ENCODE results near the gene EFNA4. TPM values are rescaled to one million over a fixed set of nuclear protein-coding genes. Genes with fewer than 3 reads are reported as not detected.

EFNA4 gene
- total RNA-seq, 1 experiment from 2014 or later: 7.4 TPM

GRCh38 chr1:155037043-155037442 is 26.5 kb upstream of the EFNA4 start:
- no peak for DNase-seq (ENCODE audit: unreplicated experiment)
- ChIA-PET POLR2A (interaction anchor here (0.6 to 9.7 kb wide), 16 partner anchors 10 to 1341 kb away, joined by 3 to 275 read pairs (median 13); partner anchors contain the start of genes CKS1B, FLAD1, LENEP and PBXIP1), CTCF (interaction anchor here (0.5 to 23.3 kb wide), 7 partner anchors 9 to 54 kb away, joined by 3 to 390 read pairs (median 4); partner anchors contain the start of genes ADAM15 and EFNA4)
- intact Hi-C loops (cut with micrococcal nuclease): no loop called here
- H3K27me3 Mint-ChIP-seq (ENCODE audit: insufficient read depth, unreplicated experiment): no peaks in the 10 kb centered on the region
- no TSS peak for BruUV-seq (replicated peaks)
- H3K36me3 Mint-ChIP-seq (ENCODE audit: insufficient read depth, unreplicated experiment): no peaks in the 10 kb centered on the region
- TF ChIP-seq CTCF (IDR thresholded peaks at IDR 0.05; ENCODE audit: unreplicated experiment): no peak
- H3K4me1 Mint-ChIP-seq (ENCODE audit: insufficient read depth, unreplicated experiment): peaks cover 33% of the 10 kb centered on the region
- H3K27ac Mint-ChIP-seq (ENCODE audit: low read depth, unreplicated experiment): peak overlapping the region; percentile 79
- no peak overlapping the region for H3K4me3 Mint-ChIP-seq (ENCODE audit: unreplicated experiment)
- H3K9me3 Mint-ChIP-seq (ENCODE audit: unreplicated experiment): no peaks in the 10 kb centered on the region

- intact Hi-C loops (cut with micrococcal nuclease): loop anchor here (2.0 kb wide), 1 partner anchor 21 kb away; no protein-coding TSS in a partner anchor
- POLR2A ChIA-PET: interaction anchor here (0.6 to 9.7 kb wide), 30 partner anchors 9 to 818 kb away, joined by 3 to 275 read pairs (median 8); partner anchors contain the start of genes ADAM15, CKS1B, EFNA3 and EFNA4
These were observed 25.6 kb upstream of the EFNA4 start for GRCh38 chr1:155037851-155038441.

GRCh38 chr1:155038602-155039307 is 24.8 kb upstream of the EFNA4 start:
- Mint-ChIP-seq H3K27me3 (ENCODE audit: insufficient read depth, unreplicated experiment) (no peaks in the 10 kb centered on the region), H3K27ac (ENCODE audit: low read depth, unreplicated experiment) (peak overlapping the region; percentile 79), H3K9me3 (ENCODE audit: unreplicated experiment) (no peaks in the 10 kb centered on the region), H3K4me3 (ENCODE audit: unreplicated experiment) (peak overlapping the region; percentile 15), H3K36me3 (ENCODE audit: insufficient read depth, unreplicated experiment) (no peaks in the 10 kb centered on the region), H3K4me1 (ENCODE audit: insufficient read depth, unreplicated experiment) (peaks cover 37% of the 10 kb centered on the region)
- CTCF ChIA-PET: interaction anchor here (0.6 to 23.3 kb wide), 27 partner anchors 8 to 1521 kb away, joined by 3 to 390 read pairs (median 4); partner anchors contain the start of genes ADAM15, EFNA4, FLAD1 and SHC1
- BruUV-seq (replicated peaks): no TSS peak
- POLR2A ChIA-PET: interaction anchor here (0.6 to 9.7 kb wide), 39 partner anchors 8 to 818 kb away, joined by 3 to 275 read pairs (median 7); partner anchors contain the start of genes ADAM15, CKS1B, EFNA3 and EFNA4
- peak; percentile 97 for DNase-seq (ENCODE audit: unreplicated experiment)
- intact Hi-C loops (cut with micrococcal nuclease): loop anchor here (2.0 kb wide), 1 partner anchor 22 kb away; no protein-coding TSS in a partner anchor
- no peak for TF ChIP-seq CTCF (IDR thresholded peaks at IDR 0.05; ENCODE audit: unreplicated experiment)

More at GRCh38 chr1:155037851-155038441, 25.6 kb upstream of the EFNA4 start:
- H3K4me1 Mint-ChIP-seq (ENCODE audit: insufficient read depth, unreplicated experiment): peaks cover 33% of the 10 kb centered on the region
- no peak for TF ChIP-seq CTCF (IDR thresholded peaks at IDR 0.05; ENCODE audit: unreplicated experiment)
- no TSS peak for BruUV-seq (replicated peaks)
- H3K27ac Mint-ChIP-seq (ENCODE audit: low read depth, unreplicated experiment): peak overlapping the region; percentile 79
- CTCF ChIA-PET: interaction anchor here (0.6 to 23.3 kb wide), 18 partner anchors 8 to 1520 kb away, joined by 3 to 390 read pairs (median 6); partner anchors contain the start of genes ADAM15, EFNA4 and FLAD1
- H3K4me3 Mint-ChIP-seq (ENCODE audit: unreplicated experiment): peak overlapping the region; percentile 15
- no peaks in the 10 kb centered on the region for H3K36me3 Mint-ChIP-seq (ENCODE audit: insufficient read depth, unreplicated experiment)
- H3K27me3 Mint-ChIP-seq (ENCODE audit: insufficient read depth, unreplicated experiment): no peaks in the 10 kb centered on the region
- no peaks in the 10 kb centered on the region for H3K9me3 Mint-ChIP-seq (ENCODE audit: unreplicated experiment)
- no peak for DNase-seq (ENCODE audit: unreplicated experiment)

GRCh38 chr1:155039308-155039669 is 24.3 kb upstream of the EFNA4 start:
- intact Hi-C loops (cut with micrococcal nuclease): loop anchor here (2.0 kb wide), 1 partner anchor 22 kb away; no protein-coding TSS in a partner anchor
- POLR2A ChIA-PET: interaction anchor here (0.7 to 9.7 kb wide), 34 partner anchors 8 to 154 kb away, joined by 3 to 275 read pairs (median 8); partner anchors contain the start of genes ADAM15, CKS1B, EFNA3 and EFNA4
- H3K4me3 Mint-ChIP-seq (ENCODE audit: unreplicated experiment): peak overlapping the region; percentile 15

More at GRCh38 chr1:155039308-155039669, 24.3 kb upstream of the EFNA4 start:
- peak overlapping the region; percentile 79 for H3K27ac Mint-ChIP-seq (ENCODE audit: low read depth, unreplicated experiment)
- no peaks in the 10 kb centered on the region for H3K27me3 Mint-ChIP-seq (ENCODE audit: insufficient read depth, unreplicated experiment)
- H3K4me1 Mint-ChIP-seq (ENCODE audit: insufficient read depth, unreplicated experiment): peaks cover 42% of the 10 kb centered on the region
- H3K36me3 Mint-ChIP-seq (ENCODE audit: insufficient read depth, unreplicated experiment): no peaks in the 10 kb centered on the region
- BruUV-seq (replicated peaks): no TSS peak
- CTCF ChIA-PET: interaction anchor here (0.6 to 23.3 kb wide), 18 partner anchors 8 to 716 kb away, joined by 3 to 390 read pairs (median 5); partner anchors contain the start of genes ADAM15, EFNA4, FLAD1 and SHC1
- H3K9me3 Mint-ChIP-seq (ENCODE audit: unreplicated experiment): no peaks in the 10 kb centered on the region
- no peak for TF ChIP-seq CTCF (IDR thresholded peaks at IDR 0.05; ENCODE audit: unreplicated experiment)
- DNase-seq (ENCODE audit: unreplicated experiment): no peak
